WTC11 (cell line): Measurements from ENCODE around the gene NCS1. TPM values are rescaled to one million over a fixed set of nuclear protein-coding genes. Genes with fewer than 3 reads are reported as not detected.

Source experiments
- ESRRA ChIP-seq: sonication (generic); formaldehyde crosslinking; IDR thresholded peaks from 2 replicates; pipeline ENCODE4 v1.8.1; 2022; ENCODE audit warnings: mild to moderate bottlenecking, missing genetic modification reagents, borderline replicate concordance
- JAZF1 ChIP-seq: fragments of 250-450 bp; sonication (Bioruptor Pico); IDR thresholded peaks from 2 replicates; pipeline ENCODE4 v1.9.0; 2021; ENCODE audit warnings: moderate library complexity, mild to moderate bottlenecking, inconsistent platforms
- JUN ChIP-seq: sonication (generic); formaldehyde crosslinking; IDR thresholded peaks from 2 replicates; pipeline ENCODE4 v1.8.0; 2023; ENCODE audit warnings: mild to moderate bottlenecking, missing genetic modification reagents
- MXD4 ChIP-seq: fragments of 250-450 bp; sonication (Bioruptor Pico); IDR thresholded peaks from 2 replicates; pipeline ENCODE4 v1.8.0; 2021; ENCODE audit warnings: mild to moderate bottlenecking, moderate library complexity, borderline replicate concordance
- NFE2L1 ChIP-seq: sonication (generic); formaldehyde crosslinking; IDR thresholded peaks from 2 replicates; pipeline ENCODE4 v1.8.1; 2023; ENCODE audit warnings: missing genetic modification reagents
- NR2C2 ChIP-seq: sonication (generic); formaldehyde crosslinking; IDR thresholded peaks from 2 replicates; pipeline ENCODE4 v1.8.0; 2022; ENCODE audit warnings: mild to moderate bottlenecking, missing genetic modification reagents
- SMAD3 ChIP-seq: sonication (generic); formaldehyde crosslinking; IDR thresholded peaks from 2 replicates; pipeline ENCODE4 v1.8.0; 2022; ENCODE audit warnings: missing genetic modification reagents, mild to moderate bottlenecking, borderline replicate concordance
- ZNF138 ChIP-seq: sonication (generic); formaldehyde crosslinking; conservative IDR thresholded peaks from 2 replicates; pipeline ENCODE4 v1.8.1; 2022; ENCODE audit warnings: mild to moderate bottlenecking, moderate library complexity, missing genetic modification reagents
- ZNF232 ChIP-seq: sonication (generic); formaldehyde crosslinking; IDR thresholded peaks from 2 replicates; pipeline ENCODE4 v1.8.0; 2022; ENCODE audit warnings: mild to moderate bottlenecking, missing genetic modification reagents
- ZNF671 ChIP-seq: fragments of 250-450 bp; sonication (Bioruptor Pico); IDR thresholded peaks from 2 replicates; pipeline ENCODE4 v1.8.0; 2021; ENCODE audit warnings: mild to moderate bottlenecking
- total RNA-seq: library from RNA; stranded (reverse); gene quantifications from 3 replicates; pipeline ENCODE4 v1.2.3, GENCODE V29; 2021
- TF ChIP-seq, protein P1 (sequence below): sonication (generic); formaldehyde crosslinking; IDR thresholded peaks from 2 replicates; pipeline ENCODE4 v1.8.0; 2022; ENCODE audit warnings: mild to moderate bottlenecking, missing genetic modification reagents
- TF ChIP-seq, protein P2 (sequence below): sonication (generic); formaldehyde crosslinking; IDR thresholded peaks from 2 replicates; pipeline ENCODE4 v1.8.0; 2023; ENCODE audit warnings: missing genetic modification reagents
- TF ChIP-seq, protein P3 (sequence below): sonication (generic); formaldehyde crosslinking; IDR thresholded peaks from 2 replicates; pipeline ENCODE4 v1.8.1; 2023; ENCODE audit warnings: mild to moderate bottlenecking, moderate library complexity, missing genetic modification reagents
- TF ChIP-seq, protein P4 (sequence below): fragments of 250-450 bp; sonication (Bioruptor Pico); IDR thresholded peaks from 2 replicates; pipeline ENCODE4 v1.9.0; 2021; ENCODE audit warnings: mild to moderate bottlenecking
- TF ChIP-seq, protein P5 (sequence below): fragments of 250-450 bp; sonication (Bioruptor Pico); conservative IDR thresholded peaks from 2 replicates; pipeline ENCODE4 v1.9.0; 2021; ENCODE audit warnings: mild to moderate bottlenecking
- TF ChIP-seq, protein P6 (sequence below): sonication (generic); formaldehyde crosslinking; IDR thresholded peaks from 2 replicates; pipeline ENCODE4 v1.8.1; 2023; ENCODE audit warnings: mild to moderate bottlenecking, missing genetic modification reagents, borderline replicate concordance
- TF ChIP-seq, protein P7 (sequence below): fragments of 250-450 bp; sonication (Bioruptor Pico); IDR thresholded peaks from 2 replicates; pipeline ENCODE4 v2.1.2; 2022; ENCODE audit warnings: mild to moderate bottlenecking, moderate library complexity
- TF ChIP-seq, protein P8 (sequence below): sonication (generic); formaldehyde crosslinking; IDR thresholded peaks from 2 replicates; pipeline ENCODE4 v1.8.1; 2022; ENCODE audit warnings: mild to moderate bottlenecking, missing genetic modification reagents, moderate library complexity, borderline replicate concordance
- TF ChIP-seq, protein P9 (sequence below): sonication (generic); formaldehyde crosslinking; conservative IDR thresholded peaks from 2 replicates; pipeline ENCODE4 v1.8.1; 2023; ENCODE audit warnings: mild to moderate bottlenecking, low read depth, missing genetic modification reagents, moderate library complexity

NCS1 gene
- total RNA-seq, 1 experiment from 2014 or later: 32.4 TPM

DNA sequence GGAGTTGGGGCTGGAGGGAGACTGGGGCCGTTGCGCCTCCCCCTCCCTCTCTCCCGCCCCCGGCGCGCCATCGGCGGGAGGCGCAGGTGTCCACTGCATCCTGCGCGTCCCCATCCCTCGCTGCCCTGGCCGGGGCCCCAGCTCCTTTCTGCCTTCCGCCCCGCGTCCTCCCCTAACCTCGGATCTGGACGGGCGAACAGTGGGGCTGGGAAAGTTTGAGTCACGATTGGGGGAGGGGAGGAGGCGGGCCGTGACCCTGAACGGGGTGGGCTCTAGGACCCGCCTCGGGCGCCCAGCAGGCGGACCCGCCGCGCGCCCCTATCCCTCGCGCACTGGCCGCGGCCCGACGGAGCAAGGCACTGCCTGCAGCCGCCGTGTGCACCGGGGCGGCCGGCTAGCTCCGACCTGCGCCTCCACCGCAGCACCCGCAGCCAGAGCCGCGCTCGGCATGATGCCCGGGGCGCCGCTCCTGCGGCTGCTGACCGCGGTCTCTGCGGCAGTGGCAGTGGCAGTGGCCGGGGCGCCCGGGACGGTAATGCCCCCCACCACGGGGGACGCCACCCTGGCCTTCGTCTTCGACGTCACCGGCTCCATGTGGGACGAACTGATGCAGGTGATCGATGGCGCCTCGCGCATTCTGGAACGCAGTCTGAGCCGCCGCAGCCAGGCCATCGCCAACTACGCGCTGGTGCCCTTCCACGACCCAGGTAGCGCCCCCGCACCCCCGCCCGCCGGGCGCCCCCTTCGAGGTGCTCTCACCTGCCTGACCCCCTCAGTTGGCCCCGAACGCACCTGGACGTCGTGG is 93.4 kb downstream of the NCS1 start, which contains the start of gene HMCN2 (continued):
- TF ChIP-seq, protein P1, sequence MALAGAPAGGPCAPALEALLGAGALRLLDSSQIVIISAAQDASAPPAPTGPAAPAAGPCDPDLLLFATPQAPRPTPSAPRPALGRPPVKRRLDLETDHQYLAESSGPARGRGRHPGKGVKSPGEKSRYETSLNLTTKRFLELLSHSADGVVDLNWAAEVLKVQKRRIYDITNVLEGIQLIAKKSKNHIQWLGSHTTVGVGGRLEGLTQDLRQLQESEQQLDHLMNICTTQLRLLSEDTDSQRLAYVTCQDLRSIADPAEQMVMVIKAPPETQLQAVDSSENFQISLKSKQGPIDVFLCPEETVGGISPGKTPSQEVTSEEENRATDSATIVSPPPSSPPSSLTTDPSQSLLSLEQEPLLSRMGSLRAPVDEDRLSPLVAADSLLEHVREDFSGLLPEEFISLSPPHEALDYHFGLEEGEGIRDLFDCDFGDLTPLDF: peak; percentile 36; the same call in 1 of the 2 replicates
- TF ChIP-seq JAZF1 (no peak), ZNF671 (CRISPR knock-in tag) (no peak), MXD4 (CRISPR knock-in tag) (no peak), SMAD3 (no peak), ZNF232 (CRISPR knock-in tag) (no peak; the same call in 1 of the 2 replicates), NR2C2 (CRISPR knock-in tag) (no peak; the same call in 1 of the 2 replicates), ESRRA (CRISPR knock-in tag) (peak; percentile 83; the same call in 1 of the 2 replicates), NFE2L1 (peak; percentile 61), JUN (peak; percentile 90), ZNF138 (CRISPR knock-in tag) (no peak)
- TF ChIP-seq, protein P2, sequence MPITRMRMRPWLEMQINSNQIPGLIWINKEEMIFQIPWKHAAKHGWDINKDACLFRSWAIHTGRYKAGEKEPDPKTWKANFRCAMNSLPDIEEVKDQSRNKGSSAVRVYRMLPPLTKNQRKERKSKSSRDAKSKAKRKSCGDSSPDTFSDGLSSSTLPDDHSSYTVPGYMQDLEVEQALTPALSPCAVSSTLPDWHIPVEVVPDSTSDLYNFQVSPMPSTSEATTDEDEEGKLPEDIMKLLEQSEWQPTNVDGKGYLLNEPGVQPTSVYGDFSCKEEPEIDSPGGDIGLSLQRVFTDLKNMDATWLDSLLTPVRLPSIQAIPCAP (CRISPR knock-in tag): peak; percentile 92
- TF ChIP-seq, protein P3, sequence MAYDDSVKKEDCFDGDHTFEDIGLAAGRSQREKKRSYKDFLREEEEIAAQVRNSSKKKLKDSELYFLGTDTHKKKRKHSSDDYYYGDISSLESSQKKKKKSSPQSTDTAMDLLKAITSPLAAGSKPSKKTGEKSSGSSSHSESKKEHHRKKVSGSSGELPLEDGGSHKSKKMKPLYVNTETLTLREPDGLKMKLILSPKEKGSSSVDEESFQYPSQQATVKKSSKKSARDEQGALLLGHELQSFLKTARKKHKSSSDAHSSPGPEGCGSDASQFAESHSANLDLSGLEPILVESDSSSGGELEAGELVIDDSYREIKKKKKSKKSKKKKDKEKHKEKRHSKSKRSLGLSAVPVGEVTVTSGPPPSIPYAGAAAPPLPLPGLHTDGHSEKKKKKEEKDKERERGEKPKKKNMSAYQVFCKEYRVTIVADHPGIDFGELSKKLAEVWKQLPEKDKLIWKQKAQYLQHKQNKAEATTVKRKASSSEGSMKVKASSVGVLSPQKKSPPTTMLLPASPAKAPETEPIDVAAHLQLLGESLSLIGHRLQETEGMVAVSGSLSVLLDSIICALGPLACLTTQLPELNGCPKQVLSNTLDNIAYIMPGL: no peak; the same call in 1 of the 2 replicates
- TF ChIP-seq, protein P4, sequence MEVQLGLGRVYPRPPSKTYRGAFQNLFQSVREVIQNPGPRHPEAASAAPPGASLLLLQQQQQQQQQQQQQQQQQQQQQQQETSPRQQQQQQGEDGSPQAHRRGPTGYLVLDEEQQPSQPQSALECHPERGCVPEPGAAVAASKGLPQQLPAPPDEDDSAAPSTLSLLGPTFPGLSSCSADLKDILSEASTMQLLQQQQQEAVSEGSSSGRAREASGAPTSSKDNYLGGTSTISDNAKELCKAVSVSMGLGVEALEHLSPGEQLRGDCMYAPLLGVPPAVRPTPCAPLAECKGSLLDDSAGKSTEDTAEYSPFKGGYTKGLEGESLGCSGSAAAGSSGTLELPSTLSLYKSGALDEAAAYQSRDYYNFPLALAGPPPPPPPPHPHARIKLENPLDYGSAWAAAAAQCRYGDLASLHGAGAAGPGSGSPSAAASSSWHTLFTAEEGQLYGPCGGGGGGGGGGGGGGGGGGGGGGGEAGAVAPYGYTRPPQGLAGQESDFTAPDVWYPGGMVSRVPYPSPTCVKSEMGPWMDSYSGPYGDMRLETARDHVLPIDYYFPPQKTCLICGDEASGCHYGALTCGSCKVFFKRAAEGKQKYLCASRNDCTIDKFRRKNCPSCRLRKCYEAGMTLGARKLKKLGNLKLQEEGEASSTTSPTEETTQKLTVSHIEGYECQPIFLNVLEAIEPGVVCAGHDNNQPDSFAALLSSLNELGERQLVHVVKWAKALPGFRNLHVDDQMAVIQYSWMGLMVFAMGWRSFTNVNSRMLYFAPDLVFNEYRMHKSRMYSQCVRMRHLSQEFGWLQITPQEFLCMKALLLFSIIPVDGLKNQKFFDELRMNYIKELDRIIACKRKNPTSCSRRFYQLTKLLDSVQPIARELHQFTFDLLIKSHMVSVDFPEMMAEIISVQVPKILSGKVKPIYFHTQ (CRISPR knock-in tag): no peak
- TF ChIP-seq, protein P5, sequence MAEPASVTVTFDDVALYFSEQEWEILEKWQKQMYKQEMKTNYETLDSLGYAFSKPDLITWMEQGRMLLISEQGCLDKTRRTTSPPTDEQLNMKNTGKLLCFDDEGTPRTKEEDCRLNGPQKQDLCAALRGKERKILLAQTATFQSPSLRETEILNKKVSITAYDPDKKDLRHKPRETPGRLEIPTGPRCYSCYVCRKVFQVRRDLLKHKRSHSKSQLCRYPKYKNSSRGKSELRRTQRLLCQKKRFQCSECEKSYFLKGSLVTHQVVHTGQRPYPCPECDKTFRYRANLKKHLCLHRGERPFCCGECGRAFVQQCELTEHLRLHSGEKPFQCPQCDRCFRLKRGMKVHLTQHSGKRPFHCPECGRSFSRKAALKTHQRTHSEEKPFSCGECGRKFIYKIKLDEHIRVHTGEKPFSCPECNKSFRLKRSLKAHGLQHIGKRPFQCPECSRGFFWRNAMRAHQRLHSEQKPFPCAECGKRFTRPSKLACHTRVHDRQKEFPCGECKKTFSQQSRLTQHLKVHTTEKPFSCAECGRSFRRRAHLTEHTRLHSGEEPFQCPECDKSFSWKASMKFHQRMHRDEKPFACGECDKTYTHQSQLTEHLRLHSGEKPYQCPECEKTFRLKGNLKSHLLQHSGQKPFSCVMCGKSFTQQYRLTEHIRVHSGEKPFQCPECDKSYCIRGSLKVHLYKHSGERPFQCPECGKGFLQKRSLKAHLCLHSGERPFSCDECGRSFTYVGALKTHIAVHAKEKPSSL (CRISPR knock-in tag): no peak
- TF ChIP-seq, protein P6, sequence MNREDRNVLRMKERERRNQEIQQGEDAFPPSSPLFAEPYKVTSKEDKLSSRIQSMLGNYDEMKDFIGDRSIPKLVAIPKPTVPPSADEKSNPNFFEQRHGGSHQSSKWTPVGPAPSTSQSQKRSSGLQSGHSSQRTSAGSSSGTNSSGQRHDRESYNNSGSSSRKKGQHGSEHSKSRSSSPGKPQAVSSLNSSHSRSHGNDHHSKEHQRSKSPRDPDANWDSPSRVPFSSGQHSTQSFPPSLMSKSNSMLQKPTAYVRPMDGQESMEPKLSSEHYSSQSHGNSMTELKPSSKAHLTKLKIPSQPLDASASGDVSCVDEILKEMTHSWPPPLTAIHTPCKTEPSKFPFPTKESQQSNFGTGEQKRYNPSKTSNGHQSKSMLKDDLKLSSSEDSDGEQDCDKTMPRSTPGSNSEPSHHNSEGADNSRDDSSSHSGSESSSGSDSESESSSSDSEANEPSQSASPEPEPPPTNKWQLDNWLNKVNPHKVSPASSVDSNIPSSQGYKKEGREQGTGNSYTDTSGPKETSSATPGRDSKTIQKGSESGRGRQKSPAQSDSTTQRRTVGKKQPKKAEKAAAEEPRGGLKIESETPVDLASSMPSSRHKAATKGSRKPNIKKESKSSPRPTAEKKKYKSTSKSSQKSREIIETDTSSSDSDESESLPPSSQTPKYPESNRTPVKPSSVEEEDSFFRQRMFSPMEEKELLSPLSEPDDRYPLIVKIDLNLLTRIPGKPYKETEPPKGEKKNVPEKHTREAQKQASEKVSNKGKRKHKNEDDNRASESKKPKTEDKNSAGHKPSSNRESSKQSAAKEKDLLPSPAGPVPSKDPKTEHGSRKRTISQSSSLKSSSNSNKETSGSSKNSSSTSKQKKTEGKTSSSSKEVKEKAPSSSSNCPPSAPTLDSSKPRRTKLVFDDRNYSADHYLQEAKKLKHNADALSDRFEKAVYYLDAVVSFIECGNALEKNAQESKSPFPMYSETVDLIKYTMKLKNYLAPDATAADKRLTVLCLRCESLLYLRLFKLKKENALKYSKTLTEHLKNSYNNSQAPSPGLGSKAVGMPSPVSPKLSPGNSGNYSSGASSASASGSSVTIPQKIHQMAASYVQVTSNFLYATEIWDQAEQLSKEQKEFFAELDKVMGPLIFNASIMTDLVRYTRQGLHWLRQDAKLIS (CRISPR knock-in tag): peak; percentile 75; the same call in 1 of the 2 replicates
- TF ChIP-seq, protein P7, sequence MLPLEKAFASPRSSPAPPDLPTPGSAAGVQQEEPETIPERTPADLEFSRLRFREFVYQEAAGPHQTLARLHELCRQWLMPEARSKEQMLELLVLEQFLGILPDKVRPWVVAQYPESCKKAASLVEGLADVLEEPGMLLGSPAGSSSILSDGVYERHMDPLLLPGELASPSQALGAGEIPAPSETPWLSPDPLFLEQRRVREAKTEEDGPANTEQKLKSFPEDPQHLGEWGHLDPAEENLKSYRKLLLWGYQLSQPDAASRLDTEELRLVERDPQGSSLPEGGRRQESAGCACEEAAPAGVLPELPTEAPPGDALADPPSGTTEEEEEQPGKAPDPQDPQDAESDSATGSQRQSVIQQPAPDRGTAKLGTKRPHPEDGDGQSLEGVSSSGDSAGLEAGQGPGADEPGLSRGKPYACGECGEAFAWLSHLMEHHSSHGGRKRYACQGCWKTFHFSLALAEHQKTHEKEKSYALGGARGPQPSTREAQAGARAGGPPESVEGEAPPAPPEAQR (CRISPR knock-in tag): no peak
- TF ChIP-seq, protein P8, sequence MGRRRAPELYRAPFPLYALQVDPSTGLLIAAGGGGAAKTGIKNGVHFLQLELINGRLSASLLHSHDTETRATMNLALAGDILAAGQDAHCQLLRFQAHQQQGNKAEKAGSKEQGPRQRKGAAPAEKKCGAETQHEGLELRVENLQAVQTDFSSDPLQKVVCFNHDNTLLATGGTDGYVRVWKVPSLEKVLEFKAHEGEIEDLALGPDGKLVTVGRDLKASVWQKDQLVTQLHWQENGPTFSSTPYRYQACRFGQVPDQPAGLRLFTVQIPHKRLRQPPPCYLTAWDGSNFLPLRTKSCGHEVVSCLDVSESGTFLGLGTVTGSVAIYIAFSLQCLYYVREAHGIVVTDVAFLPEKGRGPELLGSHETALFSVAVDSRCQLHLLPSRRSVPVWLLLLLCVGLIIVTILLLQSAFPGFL (CRISPR knock-in tag): no peak
- TF ChIP-seq, protein P9, sequence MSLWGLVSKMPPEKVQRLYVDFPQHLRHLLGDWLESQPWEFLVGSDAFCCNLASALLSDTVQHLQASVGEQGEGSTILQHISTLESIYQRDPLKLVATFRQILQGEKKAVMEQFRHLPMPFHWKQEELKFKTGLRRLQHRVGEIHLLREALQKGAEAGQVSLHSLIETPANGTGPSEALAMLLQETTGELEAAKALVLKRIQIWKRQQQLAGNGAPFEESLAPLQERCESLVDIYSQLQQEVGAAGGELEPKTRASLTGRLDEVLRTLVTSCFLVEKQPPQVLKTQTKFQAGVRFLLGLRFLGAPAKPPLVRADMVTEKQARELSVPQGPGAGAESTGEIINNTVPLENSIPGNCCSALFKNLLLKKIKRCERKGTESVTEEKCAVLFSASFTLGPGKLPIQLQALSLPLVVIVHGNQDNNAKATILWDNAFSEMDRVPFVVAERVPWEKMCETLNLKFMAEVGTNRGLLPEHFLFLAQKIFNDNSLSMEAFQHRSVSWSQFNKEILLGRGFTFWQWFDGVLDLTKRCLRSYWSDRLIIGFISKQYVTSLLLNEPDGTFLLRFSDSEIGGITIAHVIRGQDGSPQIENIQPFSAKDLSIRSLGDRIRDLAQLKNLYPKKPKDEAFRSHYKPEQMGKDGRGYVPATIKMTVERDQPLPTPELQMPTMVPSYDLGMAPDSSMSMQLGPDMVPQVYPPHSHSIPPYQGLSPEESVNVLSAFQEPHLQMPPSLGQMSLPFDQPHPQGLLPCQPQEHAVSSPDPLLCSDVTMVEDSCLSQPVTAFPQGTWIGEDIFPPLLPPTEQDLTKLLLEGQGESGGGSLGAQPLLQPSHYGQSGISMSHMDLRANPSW (CRISPR knock-in tag): no peak
